Measurements from ENCODE around the gene PIK3R2.
A peak's percentile ranks its signal among the peaks of the same experiment; 100 is the strongest.
"Not testable (repeated sequence)": the region's sequence is repeated elsewhere in the genome, so short reads cannot be mapped to it uniquely, and the experiment has no call there.

PIK3R2 gene

GRCh38 chr19:18152817-18153555, at the start of gene PIK3R2:
Gene PIK3R2 (plus strand): TSS chr19:18153163. CDS start chr19:18155880, 2,717 bp downstream.
- peak within 1 kb of the TSS; percentile 82 for H3K4me3 ChIP-seq (ENCODE audit: low read length)
- peak; percentile 99 for DNase-seq (ENCODE audit: low read depth)
- TF ChIP-seq CTCF (IDR thresholded peaks at IDR 0.05; ENCODE audit: insufficient read depth, low read depth, low read length, missing control alignments): no peak

GRCh38 chr19:18104793-18105131, 48.2 kb upstream of the PIK3R2 start:
- peak overlapping the region; percentile 45 for H3K4me3 ChIP-seq (ENCODE audit: low read length)
- no peak for TF ChIP-seq CTCF (IDR thresholded peaks at IDR 0.05; ENCODE audit: insufficient read depth, low read depth, low read length, missing control alignments)
- DNase-seq (ENCODE audit: low read depth): no peak

- not testable (repeated sequence) for H3K4me3 ChIP-seq (ENCODE audit: low read length); DNase-seq (ENCODE audit: low read depth)
Observed at GRCh38 chr19:18105259-18105658, 47.7 kb upstream of the PIK3R2 start.

GRCh38 chr19:18107235-18107634, 45.7 kb upstream of the PIK3R2 start:
- H3K4me3 ChIP-seq (ENCODE audit: low read length): no peak overlapping the region
- no peak for DNase-seq (ENCODE audit: low read depth)
- no peak for TF ChIP-seq CTCF (IDR thresholded peaks at IDR 0.05; ENCODE audit: insufficient read depth, low read depth, low read length, missing control alignments)

GRCh38 chr19:18108897-18109296, 44.1 kb upstream of the PIK3R2 start:
- no peak for DNase-seq (ENCODE audit: low read depth)
- H3K4me3 ChIP-seq (ENCODE audit: low read length): no peak overlapping the region
- no peak for TF ChIP-seq CTCF (IDR thresholded peaks at IDR 0.05; ENCODE audit: insufficient read depth, low read depth, low read length, missing control alignments)

- no peak overlapping the region for H3K4me3 ChIP-seq (ENCODE audit: low read length)
- no peak for TF ChIP-seq CTCF (IDR thresholded peaks at IDR 0.05; ENCODE audit: insufficient read depth, low read depth, low read length, missing control alignments)
- DNase-seq (ENCODE audit: low read depth): no peak
Observed at GRCh38 chr19:18109341-18109732, 43.6 kb upstream of the PIK3R2 start.

GRCh38 chr19:18109733-18110608, 43.0 kb upstream of the PIK3R2 start:
- peak overlapping the region; percentile 64 for H3K4me3 ChIP-seq (ENCODE audit: low read length)
- no peak for TF ChIP-seq CTCF (IDR thresholded peaks at IDR 0.05; ENCODE audit: insufficient read depth, low read depth, low read length, missing control alignments)
- peak; percentile 33 for DNase-seq (ENCODE audit: low read depth)
